Peyer's patch (tissue), 4 donors: ENCODE results near the gene SPATC1L. TPM values are rescaled to one million over a fixed set of nuclear protein-coding genes. Genes with fewer than 3 reads are reported as not detected.

Experiments
- DNase-seq, 3 donors: peaks; one replicate each; pipeline ENCODE4 v3.0.0-alpha.2; 2017 to 2019
- H3K27ac ChIP-seq, 4 donors: fragments of 200-600 bp; sonication (generic); one replicate each; pipeline ENCODE4 v1.5.1; 2016 to 2019
- H3K27me3 ChIP-seq, 2 donors: fragments of 200-600 bp; sonication (generic); one replicate each; pipeline ENCODE4 v1.5.1; 2019
- H3K36me3 ChIP-seq, 3 donors: fragments of 200-600 bp; sonication (generic); one replicate each; pipeline ENCODE4 v1.5.1; 2016 to 2019
- H3K4me1 ChIP-seq, 4 donors: fragments of 200-600 bp; sonication (generic); one replicate each; pipeline ENCODE4 v1.5.1; 2016 to 2019
- H3K4me3 ChIP-seq, 4 donors: fragments of 200-600 bp; sonication (generic); 1 replicate in 3 of 4; 2 replicates in 1 of 4; pipeline ENCODE4 v1.5.1; 2016 to 2019; ENCODE audit warnings: mild to moderate bottlenecking in 1 of 4
- H3K9me3 ChIP-seq, 4 donors: fragments of 200-600 bp; sonication (generic); one replicate each; pipeline ENCODE4 v1.5.1; 2016 to 2019; ENCODE audit warnings: mild to moderate bottlenecking in 1 of 4
- CTCF ChIP-seq, 6 experiments: fragments of 450-650 bp in 4 of 6; fragments of 200-600 bp in 2 of 6; sonication (generic) in 1 of 6; IDR thresholded peaks; one replicate each; pipeline ENCODE4 v1.5.1; 2017 to 2019; ENCODE audit warnings: antibody characterized with exemption in 6 of 6, mild to moderate bottlenecking in 3 of 6, moderate library complexity in 1 of 6
- POLR2A ChIP-seq, 2 donors: fragments of 450-650 bp; IDR thresholded peaks; one replicate each; pipeline ENCODE4 v1.5.1; 2017; ENCODE audit warnings: antibody characterized with exemption in 2 of 2, mild to moderate bottlenecking in 2 of 2, moderate library complexity in 2 of 2
- total RNA-seq, 4 donors: library from RNA; depleted of rRNA; stranded (reverse); fragments of >200 nt; gene quantifications; one replicate each; pipeline ENCODE4 v1.1.0, GENCODE V29; 2016

Gene SPATC1L
- total RNA-seq, 4 donors from 2014 or later: 1.1 to 13.2 (median 2.6) TPM

GRCh38 chr21:46221664-46222435 lies 37.6 kb upstream of the SPATC1L start:
- Histone ChIP-seq H3K36me3 (peaks cover 0 to 55% (median 0%) of the 10 kb centered on the region in 3 donors), H3K27me3 (no peaks in the 10 kb centered on the region), H3K4me1 (peaks cover 0 to 7% (median 0%) of the 10 kb centered on the region in 4 donors), H3K27ac (no peak overlapping the region), H3K9me3 (no peaks in the 10 kb centered on the region), H3K4me3 (no peak overlapping the region)
- DNase-seq: peak in 1 of 3 donors; percentile 15
- no peak for TF ChIP-seq CTCF (IDR thresholded peaks at IDR 0.05)
- TF ChIP-seq POLR2A (IDR thresholded peaks at IDR 0.05): no peak

DNA sequence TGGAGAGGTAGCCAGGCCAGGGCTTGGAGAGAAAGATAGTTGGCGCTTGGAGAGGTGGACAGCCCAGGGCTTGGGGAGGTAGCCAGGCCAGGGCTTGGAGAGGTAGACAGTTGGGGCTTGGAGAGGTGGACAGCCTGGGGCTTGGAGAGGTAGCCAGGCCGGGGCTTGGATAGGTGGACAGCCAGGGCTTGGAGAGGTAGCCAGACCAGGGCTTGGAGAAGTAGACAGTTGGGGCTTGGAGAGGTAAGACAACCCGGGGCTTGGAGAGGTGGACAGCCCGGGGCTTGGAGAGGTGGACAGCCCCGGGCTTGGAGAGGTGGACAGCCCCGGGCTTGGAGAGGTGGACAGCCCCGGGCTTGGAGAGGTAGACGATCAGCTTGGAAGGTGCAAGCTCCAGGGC lies 36.6 kb upstream of the SPATC1L start:
- Histone ChIP-seq H3K27ac (no peak overlapping the region), H3K27me3 (no peaks in the 10 kb centered on the region), H3K36me3 (peaks cover 0 to 65% (median 0%) of the 10 kb centered on the region in 3 donors), H3K4me1 (no peaks in the 10 kb centered on the region), H3K9me3 (no peaks in the 10 kb centered on the region), H3K4me3 (no peak overlapping the region)
- TF ChIP-seq CTCF (IDR thresholded peaks at IDR 0.05) (no peak), POLR2A (IDR thresholded peaks at IDR 0.05) (no peak)
- peak in 1 of 3 donors; percentile 18 for DNase-seq

DNA sequence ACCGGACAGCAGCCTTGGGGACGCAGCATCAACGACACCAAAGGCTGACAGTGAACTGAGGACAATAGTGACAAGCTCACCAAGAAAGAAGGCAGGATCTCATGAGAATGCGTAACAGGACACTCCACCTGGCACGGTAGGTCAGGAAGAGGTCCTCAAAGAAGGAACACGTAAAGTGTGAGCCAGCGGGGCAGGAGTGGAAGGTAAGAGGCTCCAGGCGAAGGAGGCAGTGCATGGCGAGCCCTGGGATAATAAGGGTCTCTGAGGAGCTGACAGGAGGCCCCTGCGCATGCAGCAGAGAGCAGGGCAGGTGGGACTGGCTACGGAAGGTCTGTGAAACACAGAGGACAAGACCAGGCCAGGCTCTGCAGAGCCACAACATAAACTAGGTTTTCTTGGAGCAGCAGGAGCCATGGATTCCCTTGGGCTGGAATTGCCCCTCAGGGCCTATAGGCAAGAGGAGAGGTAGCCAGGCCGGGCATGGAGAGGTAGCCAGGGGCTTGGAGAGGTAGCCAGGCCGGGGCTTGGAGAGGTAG lies 36.1 kb upstream of the SPATC1L start:
- Histone ChIP-seq H3K4me1 (no peaks in the 10 kb centered on the region), H3K4me3 (no peak overlapping the region), H3K27me3 (no peaks in the 10 kb centered on the region), H3K36me3 (peaks cover 0 to 68% (median 0%) of the 10 kb centered on the region in 3 donors), H3K27ac (no peak overlapping the region), H3K9me3 (no peaks in the 10 kb centered on the region)
- DNase-seq: no peak
- TF ChIP-seq CTCF (IDR thresholded peaks at IDR 0.05): no peak

DNA sequence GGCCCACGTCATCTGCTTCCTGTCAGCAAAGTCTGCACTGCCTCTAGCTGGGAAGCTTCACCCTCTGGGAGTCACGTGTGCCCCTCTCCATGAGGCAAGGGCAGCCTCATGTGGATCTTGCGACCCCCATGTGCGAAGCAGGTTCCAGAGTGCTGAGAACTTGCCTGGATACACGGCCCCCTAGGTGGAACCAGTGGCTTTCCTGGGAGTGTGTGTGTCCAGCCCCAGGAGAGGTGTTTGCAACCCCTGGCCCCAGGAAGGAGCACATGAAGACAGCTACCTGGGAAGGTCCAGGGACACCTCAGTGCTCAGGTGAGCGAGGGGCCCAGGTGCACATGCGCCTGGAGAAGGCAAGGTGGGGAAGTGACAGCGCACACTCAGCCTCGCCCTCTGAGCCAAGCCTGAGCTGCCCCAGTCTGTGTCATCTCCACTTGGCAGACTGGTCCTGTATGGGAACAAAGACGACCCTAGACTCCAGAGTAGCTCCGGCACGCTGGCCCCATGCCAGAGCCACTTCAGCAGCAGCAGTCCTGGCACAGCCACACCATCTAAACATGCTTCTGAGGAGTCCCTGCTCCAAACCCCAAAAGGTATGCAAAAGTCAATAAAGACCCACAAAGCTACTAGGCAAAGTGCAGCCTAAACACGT lies 35.5 kb upstream of the SPATC1L start:
- Histone ChIP-seq H3K27me3 (no peaks in the 10 kb centered on the region), H3K36me3 (peaks cover 0 to 75% (median 0%) of the 10 kb centered on the region in 3 donors), H3K9me3 (no peaks in the 10 kb centered on the region), H3K4me1 (no peaks in the 10 kb centered on the region), H3K27ac (no peak overlapping the region), H3K4me3 (no peak overlapping the region)
- peak in 2 of 3 donors; percentile 29 to 39 for DNase-seq
- TF ChIP-seq CTCF (IDR thresholded peaks at IDR 0.05) (no peak), POLR2A (IDR thresholded peaks at IDR 0.05) (no peak)

DNA sequence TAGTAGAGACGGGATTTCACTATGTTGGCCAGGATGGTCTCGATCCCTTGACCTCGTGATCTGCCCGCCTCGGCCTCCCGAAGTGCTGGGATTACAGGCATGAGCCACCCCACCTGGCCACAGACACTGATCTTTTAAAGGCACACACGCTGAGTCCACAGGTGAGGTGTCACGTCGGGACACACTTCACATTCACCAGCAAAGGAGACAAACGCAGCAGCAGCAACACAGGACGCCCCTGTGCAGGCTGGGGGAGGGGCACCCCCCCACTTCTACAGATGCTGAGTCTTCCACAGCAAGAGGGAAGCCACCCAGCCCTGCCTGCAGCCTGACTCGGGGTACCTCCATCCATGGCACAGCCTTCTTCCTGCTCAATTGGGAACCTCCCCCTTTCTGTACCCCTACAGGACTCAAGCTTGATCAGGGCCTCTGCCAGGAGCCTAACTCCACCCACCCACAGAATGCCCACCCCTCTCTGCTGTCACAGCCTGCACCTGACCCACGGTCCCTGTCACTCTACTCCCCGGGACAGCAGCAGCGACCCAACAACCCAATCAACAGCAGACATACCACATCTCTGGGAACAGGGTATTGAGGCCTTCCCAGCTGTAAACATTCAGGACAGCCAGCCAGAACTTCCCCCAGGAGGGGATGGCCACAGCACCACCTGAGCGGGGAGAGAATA lies 34.8 kb upstream of the SPATC1L start:
- Histone ChIP-seq H3K4me1 (no peaks in the 10 kb centered on the region), H3K36me3 (peaks cover 0 to 81% (median 0%) of the 10 kb centered on the region in 3 donors), H3K27me3 (no peaks in the 10 kb centered on the region), H3K27ac (no peak overlapping the region), H3K9me3 (no peaks in the 10 kb centered on the region), H3K4me3 (no peak overlapping the region)
- DNase-seq: peak in 1 of 3 donors; percentile 33
- TF ChIP-seq CTCF (IDR thresholded peaks at IDR 0.05) (no peak), POLR2A (IDR thresholded peaks at IDR 0.05) (no peak)
